Activated CD8-positive, alpha-beta memory T cell treated with anti-CD3 and anti-CD28 coated beads for 36 hours (primary cell): Measurements from ENCODE around the gene ZBTB8B. TPM values are rescaled to one million over a fixed set of nuclear protein-coding genes. Genes with fewer than 3 reads are reported as not detected.
"Not testable (repeated sequence)": the region's sequence is repeated elsewhere in the genome, so short reads cannot be mapped to it uniquely, and the experiment has no call there.

Experiments
- CTCF ChIA-PET: fragments of 350-600 bp; sonication (Branson Sonifier 250); formaldehyde crosslinking; loops from one replicate; lab custom pipeline; 2021; ENCODE audit warnings: antibody characterized with exemption; lab: Charles Lee
- POLR2A ChIA-PET: fragments of 350-600 bp; sonication (Branson Sonifier 250); formaldehyde crosslinking; loops from one replicate; lab custom pipeline; 2021; ENCODE audit warnings: antibody characterized with exemption; lab: Charles Lee
- total RNA-seq, 2 experiments: library from RNA; stranded (reverse); gene quantifications; one replicate each; pipeline ENCODE4 v1.2.3, GENCODE V29; 2021

The ZBTB8B gene
- total RNA-seq, result not detected

- ChIA-PET POLR2A (no interaction called here), CTCF (no interaction called here)
These were observed at the start of gene ZBTB8B for GRCh38 chr1:32464716-32465577. TSS of gene ZBTB8B (plus strand) at chr1:32465072. CDS start at chr1:32470625, 5,553 bp downstream.

GRCh38 chr1:32421775-32422174 is 43.1 kb upstream of the ZBTB8B start:
- ChIA-PET CTCF (no interaction called here), POLR2A (no interaction called here)

GRCh38 chr1:32426489-32427255 is 38.2 kb upstream of the ZBTB8B start:
- CTCF ChIA-PET, result interaction anchor here (0.9 kb wide), 1 partner anchor 26 kb away, joined by 3 read pairs; no protein-coding TSS in a partner anchor
- POLR2A ChIA-PET, result no interaction called here

- ChIA-PET CTCF (no interaction called here), POLR2A (interaction anchor here (0.5 kb wide), 1 partner anchor 337 kb away, joined by 3 read pairs; no protein-coding TSS in a partner anchor)
These were observed 37.5 kb upstream of the ZBTB8B start for GRCh38 chr1:32427264-32427963.

GRCh38 chr1:32431736-32432400 is 33.0 kb upstream of the ZBTB8B start:
- POLR2A ChIA-PET, result no interaction called here
- CTCF ChIA-PET, result interaction anchor here (0.6 kb wide), 1 partner anchor 94 kb away, joined by 3 read pairs; no protein-coding TSS in a partner anchor

GRCh38 chr1:32438136-32438535 is 26.7 kb upstream of the ZBTB8B start:
- CTCF ChIA-PET, result no interaction called here
- POLR2A ChIA-PET, result no interaction called here

- POLR2A ChIA-PET, CTCF ChIA-PET: not testable (repeated sequence)
These were observed 26.1 kb upstream of the ZBTB8B start for GRCh38 chr1:32438777-32439176.

- CTCF ChIA-PET, POLR2A ChIA-PET: not testable (repeated sequence)
These were observed 23.4 kb upstream of the ZBTB8B start for GRCh38 chr1:32441467-32441866.

- POLR2A ChIA-PET, result no interaction called here
- CTCF ChIA-PET, result interaction anchor here (1.8 kb wide), 1 partner anchor 21 kb away, joined by 4 read pairs; no protein-coding TSS in a partner anchor
These were observed 17.2 kb upstream of the ZBTB8B start for GRCh38 chr1:32447469-32448185.

- CTCF ChIA-PET, result interaction anchor here (1.8 kb wide), 1 partner anchor 20 kb away, joined by 4 read pairs; no protein-coding TSS in a partner anchor
- POLR2A ChIA-PET, result not testable (repeated sequence)
These were observed 16.6 kb upstream of the ZBTB8B start for GRCh38 chr1:32448186-32448772.

- ChIA-PET POLR2A (no interaction called here), CTCF (interaction anchor here (1.8 kb wide), 1 partner anchor 20 kb away, joined by 4 read pairs; no protein-coding TSS in a partner anchor)
These were observed 16.0 kb upstream of the ZBTB8B start for GRCh38 chr1:32448773-32449456.

- POLR2A ChIA-PET, result not testable (repeated sequence)
- CTCF ChIA-PET, result interaction anchor here (1.8 kb wide), 1 partner anchor 19 kb away, joined by 4 read pairs; no protein-coding TSS in a partner anchor
These were observed 15.4 kb upstream of the ZBTB8B start for GRCh38 chr1:32449457-32449831.

- CTCF ChIA-PET, result no interaction called here
- POLR2A ChIA-PET, result no interaction called here
These were observed 10.1 kb upstream of the ZBTB8B start for GRCh38 chr1:32454726-32455125.

- ChIA-PET CTCF (no interaction called here), POLR2A (no interaction called here)
These were observed 8.9 kb upstream of the ZBTB8B start for GRCh38 chr1:32455958-32456357.

GRCh38 chr1:32458798-32459197 is 6.1 kb upstream of the ZBTB8B start:
- POLR2A ChIA-PET, result not testable (repeated sequence)
- CTCF ChIA-PET, result interaction anchor here (0.6 kb wide), 1 partner anchor 11 kb away, joined by 3 read pairs; no protein-coding TSS in a partner anchor

- CTCF ChIA-PET, POLR2A ChIA-PET: not testable (repeated sequence)
These were observed 1.9 kb upstream of the ZBTB8B start for GRCh38 chr1:32462977-32463376.

- POLR2A ChIA-PET, result interaction anchor here (0.7 kb wide), 1 partner anchor 807 kb away, joined by 16 read pairs; no protein-coding TSS in a partner anchor
- CTCF ChIA-PET, result no interaction called here
These were observed 619 bp upstream of the ZBTB8B start for GRCh38 chr1:32464191-32464715.
